H1 (cell line): Measurements from ENCODE around the gene ANGPTL2. TPM values are rescaled to one million over a fixed set of nuclear protein-coding genes. Genes with fewer than 3 reads are reported as not detected.

Source experiments
- CTCF ChIA-PET: fragments of 300-600 bp; sonication (Branson Sonifier 250); formaldehyde crosslinking; loops from one replicate; lab custom pipeline; 2021; ENCODE audit not compliant: partially characterized antibody; lab: Charles Lee
- POLR2A ChIA-PET: fragments of 300-600 bp; sonication (Branson Sonifier 250); formaldehyde crosslinking; loops from one replicate; lab custom pipeline; 2021; ENCODE audit warnings: inconsistent platforms; ENCODE audit not compliant: partially characterized antibody; lab: Charles Lee
- DNase-seq, 2 experiments: peaks; one replicate each; pipeline versions ENCODE4 v3.0.0 to v3.0.0-alpha.2; 2010 to 2022; ENCODE audit warnings: low spot score in 2 of 2, low read depth in 1 of 2, mixed read lengths in 1 of 2
- FAIRE-seq: peaks from 2 replicates; lab custom pipeline; 2011; peaks lifted over from hg19 to GRCh38; lab: Jason Lieb, UNC
- H2AFZ ChIP-seq: 2 replicates; pipeline ENCODE4 v1.8.1; 2012; ENCODE audit warnings: low read length, inconsistent platforms
- H2AK5ac ChIP-seq: 2 replicates; pipeline ENCODE4 v1.6.1; 2013; ENCODE audit warnings: low read depth, low read length
- H2BK120ac ChIP-seq: replicated peaks from 2 replicates; pipeline ENCODE3; 2013; ENCODE audit warnings: low read depth, low read length, inconsistent platforms
- H2BK12ac ChIP-seq: 2 replicates; pipeline ENCODE4 v1.6.1; 2013; ENCODE audit warnings: low read depth, low read length
- H2BK15ac ChIP-seq: 2 replicates; pipeline ENCODE4 v1.6.1; 2013; ENCODE audit warnings: low read length
- H2BK20ac ChIP-seq: 2 replicates; pipeline ENCODE4 v1.6.1; 2013; ENCODE audit warnings: low read length
- H2BK5ac ChIP-seq: 2 replicates; pipeline ENCODE4 v1.6.1; 2013; ENCODE audit warnings: low read depth, low read length
- H3K14ac ChIP-seq: 2 replicates; pipeline ENCODE4 v1.6.1; 2013; ENCODE audit warnings: inconsistent platforms; ENCODE audit not compliant: insufficient read length
- H3K18ac ChIP-seq: 2 replicates; pipeline ENCODE4 v1.6.1; 2013; ENCODE audit warnings: low read length; ENCODE audit errors: extremely low read depth
- H3K23ac ChIP-seq: 2 replicates; pipeline ENCODE4 v1.6.1; 2013; ENCODE audit warnings: inconsistent platforms; ENCODE audit not compliant: insufficient read length
- H3K23me2 ChIP-seq: 2 replicates; pipeline ENCODE4 v1.6.1; 2013; ENCODE audit warnings: low read depth, low read length
- H3K27ac ChIP-seq: 2 replicates; pipeline ENCODE4 v1.6.1; 2011; ENCODE audit warnings: low read depth, low read length, inconsistent platforms
- H3K27me3 ChIP-seq, 4 experiments: replicated peaks in 1 of 4; 1 replicate in 1 of 4; 2 replicates in 3 of 4; pipeline versions ENCODE4 v1.6.1 to v1.8.1; 2011 to 2013; ENCODE audit warnings: low read length in 3 of 4, mild to moderate bottlenecking in 3 of 4, inconsistent platforms in 2 of 4, mixed read lengths in 2 of 4, moderate library complexity in 1 of 4; ENCODE audit not compliant: control insufficient read depth in 3 of 4, insufficient read depth in 3 of 4; ENCODE audit errors: extremely low read depth in 1 of 4
- H3K36me3 ChIP-seq, 4 experiments: 2 replicates each; pipeline versions ENCODE4 v1.6.1 to v1.8.1; 2011 to 2013; ENCODE audit warnings: mild to moderate bottlenecking in 4 of 4, low read length in 3 of 4, moderate library complexity in 2 of 4, control low read depth in 1 of 4, inconsistent platforms in 1 of 4; ENCODE audit not compliant: insufficient read depth in 4 of 4, control insufficient read depth in 2 of 4
- H3K4ac ChIP-seq: replicated peaks from 2 replicates; pipeline ENCODE3; 2013; ENCODE audit warnings: low read length, low read depth, mixed read lengths, inconsistent platforms; ENCODE audit not compliant: insufficient read length
- H3K4me1 ChIP-seq, 4 experiments: replicated peaks in 1 of 4; 1 replicate in 1 of 4; 2 replicates in 3 of 4; pipeline versions ENCODE4 v1.6.1 to v1.8.1; 2011 to 2013; ENCODE audit warnings: low read length in 3 of 4, inconsistent platforms in 2 of 4, mixed read lengths in 1 of 4; ENCODE audit not compliant: insufficient read depth in 4 of 4, control insufficient read depth in 3 of 4
- H3K4me2 ChIP-seq, 2 experiments: 2 replicates each; pipeline versions ENCODE4 v1.6.1 to v1.8.1; 2011 to 2013; ENCODE audit warnings: low read depth in 2 of 2, low read length in 2 of 2, control low read depth in 1 of 2, inconsistent platforms in 1 of 2, mild to moderate bottlenecking in 1 of 2; ENCODE audit not compliant: insufficient read depth in 1 of 2
- H3K4me3 ChIP-seq, 4 experiments: fragments of 200-600, 300-600 bp in 1 of 4; sonication (generic), shearing (Covaris generic), sonication (Bioruptor Twin) in 1 of 4; 2 replicates each; pipeline versions ENCODE4 v1.5.1 to v1.8.1; 2011 to 2016; ENCODE audit warnings: low read length in 4 of 4, low read depth in 3 of 4, control low read depth in 2 of 4, inconsistent platforms in 2 of 4, mild to moderate bottlenecking in 2 of 4, mixed read lengths in 1 of 4, moderate library complexity in 1 of 4; ENCODE audit not compliant: insufficient read depth in 2 of 4; ENCODE audit errors: extremely low read depth in 1 of 4
- H3K56ac ChIP-seq: replicated peaks from 2 replicates; pipeline ENCODE3; 2013; ENCODE audit warnings: low read depth, mild to moderate bottlenecking, mixed read lengths, low read length, inconsistent platforms; ENCODE audit not compliant: insufficient read length
- H3K79me1 ChIP-seq: 2 replicates; pipeline ENCODE4 v1.6.1; 2013; ENCODE audit warnings: low read depth, low read length, control low read depth
- H3K79me2 ChIP-seq, 2 experiments: 2 replicates each; pipeline versions ENCODE4 v1.6.1 to v1.8.1; 2012 to 2013; ENCODE audit warnings: low read length in 2 of 2, mild to moderate bottlenecking in 2 of 2, inconsistent platforms in 1 of 2; ENCODE audit not compliant: insufficient read depth in 2 of 2, control insufficient read depth in 1 of 2
- H3K9ac ChIP-seq, 4 experiments: replicated peaks in 1 of 4; 1 replicate in 1 of 4; 2 replicates in 3 of 4; pipeline versions ENCODE4 v1.6.1 to v1.8.1; 2011 to 2013; ENCODE audit warnings: low read depth in 3 of 4, low read length in 3 of 4, control low read depth in 2 of 4, mild to moderate bottlenecking in 2 of 4, moderate library complexity in 2 of 4, inconsistent platforms in 1 of 4; ENCODE audit errors: extremely low read depth in 1 of 4
- H3K9me3 ChIP-seq, 2 experiments: 2 replicates each; pipeline versions ENCODE4 v1.6.1 to v1.8.1; 2012 to 2013; ENCODE audit warnings: mild to moderate bottlenecking in 2 of 2, moderate library complexity in 2 of 2, control low read depth in 1 of 2, inconsistent platforms in 1 of 2, low read depth in 1 of 2, low read length in 1 of 2, mixed read lengths in 1 of 2; ENCODE audit not compliant: insufficient read depth in 2 of 2
- H4K20me1 ChIP-seq, 2 experiments: replicated peaks in 1 of 2; 2 replicates each; pipeline versions ENCODE3 to v1.8.1; 2011 to 2013; ENCODE audit warnings: inconsistent platforms in 2 of 2, low read length in 2 of 2, mild to moderate bottlenecking in 1 of 2; ENCODE audit not compliant: insufficient read depth in 2 of 2, control insufficient read depth in 1 of 2
- H4K5ac ChIP-seq: 2 replicates; pipeline ENCODE4 v1.6.1; 2013; ENCODE audit warnings: low read length, low read depth, mixed read lengths, inconsistent platforms; ENCODE audit not compliant: insufficient read length
- H4K8ac ChIP-seq: 2 replicates; pipeline ENCODE4 v1.8.0; 2013; ENCODE audit warnings: mild to moderate bottlenecking, moderate library complexity, low read length, inconsistent platforms; ENCODE audit not compliant: insufficient read depth; ENCODE audit errors: extremely low read depth
- H4K91ac ChIP-seq: replicated peaks from 2 replicates; pipeline ENCODE3; 2013; ENCODE audit warnings: low read length, mixed read lengths, inconsistent platforms; ENCODE audit not compliant: insufficient read length
- HDAC6 ChIP-seq: IDR thresholded peaks from one replicate; pipeline ENCODE4 v1.7.1; 2012; ENCODE audit warnings: low read depth, mild to moderate bottlenecking, inconsistent platforms, low read length, moderate library complexity
- MAX ChIP-seq: IDR thresholded peaks from 2 replicates; pipeline ENCODE4 v1.6.1; 2012; ENCODE audit warnings: inconsistent platforms
- RAD21 ChIP-seq, 2 experiments: IDR thresholded peaks in 1 of 2; conservative IDR thresholded peaks in 1 of 2; 2 replicates each; pipeline ENCODE4 v1.6.1; 2011; ENCODE audit warnings: low read depth in 2 of 2, low read length in 2 of 2, improper control_type of control experiment in 1 of 2, inconsistent platforms in 1 of 2, mild to moderate bottlenecking in 1 of 2, moderate library complexity in 1 of 2
- SAP30 ChIP-seq: fragments of 300-600 bp; sonication (generic); IDR thresholded peaks from 2 replicates; pipeline ENCODE4 v1.7.1; 2012; ENCODE audit warnings: low read length, moderate library complexity, mild to moderate bottlenecking, inconsistent platforms; ENCODE audit not compliant: insufficient read depth, insufficient replicate concordance
- TAF1 ChIP-seq: IDR thresholded peaks from 2 replicates; pipeline ENCODE4 v1.6.1; 2011; ENCODE audit warnings: mild to moderate bottlenecking, low read depth, low read length
- TCF12 ChIP-seq: IDR thresholded peaks from 2 replicates; pipeline ENCODE4 v1.6.1; 2011; ENCODE audit warnings: low read depth, mild to moderate bottlenecking, low read length
- WGBS, 2 experiments: shearing (Covaris generic) in 1 of 2; methylation state at CpG; one replicate each; pipeline versions ENCODE4 v1.1.6 to v1.1.7; 2013 to 2015; ENCODE audit warnings: low lambda C conversion rate in 2 of 2, mixed read lengths in 2 of 2, inconsistent platforms in 1 of 2, low coverage in 1 of 2, missing lambda C conversion rate in 1 of 2; ENCODE audit not compliant: insufficient replicate concordance in 2 of 2, insufficient coverage in 1 of 2, insufficient read length in 1 of 2; ENCODE audit errors: extremely low coverage in 1 of 2, missing lambda C conversion rate in 1 of 2; 5-methylcytosine and 5-hydroxymethylcytosine counted together
- polyA plus RNA-seq, 7 experiments: library from polyadenylated mRNA; depleted of rRNA in 3 of 7; stranded (reverse) in 5 of 7; unstranded in 2 of 7; fragments of >200 nt in 5 of 7; fragments of 200-250 nt in 2 of 7; gene quantifications; 1 replicate in 5 of 7; 2 replicates in 1 of 7; 4 replicates in 1 of 7; pipeline versions ENCODE4 v1.2.1 to v1.2.3, GENCODE V29; 2011 to 2013; ENCODE audit warnings: missing spikeins in 2 of 7, mixed read lengths in 2 of 7
- total RNA-seq: library from RNA; stranded (reverse); fragmentation: NEBNext Ultra II Directional; extraction: Animal tissue kit (Norgen Biotek cat#: 25700); gene quantifications from 2 replicates; pipeline ENCODE4 v1.2.1, GENCODE V29; 2021

Gene ANGPTL2
- total and polyA plus RNA-seq, 2 of the 8 experiments (the other 6 are each of a cell fraction or from before 2014, with no cell fraction given): 9.0 to 10.6 TPM

GRCh38 chr9:127137640-127138360 lies 15.4 kb upstream of the ANGPTL2 start:
- peaks cover 6 to 17% (median 12%) of the 10 kb centered on the region in 4 experiments for H3K4me1 ChIP-seq
- no peaks in the 10 kb centered on the region for H3K79me2 ChIP-seq
- H3K9me3 ChIP-seq: no peaks in the 10 kb centered on the region
- no peak overlapping the region for H3K9ac ChIP-seq
- H2AFZ ChIP-seq: no peak overlapping the region
- H3K4me3 ChIP-seq: no peak overlapping the region
- H4K8ac ChIP-seq: no peak overlapping the region
- WGBS, 2 experiments: 86% methylated on average over 11 of the region's 11 CpGs; no CpG with 5 or more reads in 1 of the 2 experiments
- H3K4ac ChIP-seq: no peak overlapping the region
- H2BK15ac ChIP-seq: no peak overlapping the region
- POLR2A ChIA-PET: interaction anchor here (1.7 kb wide), 1 partner anchor 14 kb away, joined by 5 read pairs; no protein-coding TSS in a partner anchor
- no peak overlapping the region for H2BK120ac ChIP-seq
- H2BK20ac ChIP-seq: no peak overlapping the region
- no peak overlapping the region for H2AK5ac ChIP-seq
- H3K79me1 ChIP-seq: no peaks in the 10 kb centered on the region
- H2BK12ac ChIP-seq: no peak overlapping the region
- CTCF ChIA-PET: interaction anchor here (0.7 to 2.0 kb wide), 13 partner anchors 8 to 221 kb away, joined by 3 to 9 read pairs (median 4); no protein-coding TSS in a partner anchor
- H3K27me3 ChIP-seq: no peaks in the 10 kb centered on the region
- no peak for DNase-seq
- H3K4me2 ChIP-seq: no peak overlapping the region
- H3K23me2 ChIP-seq: no peaks in the 10 kb centered on the region
- no peak overlapping the region for H4K91ac ChIP-seq
- H2BK5ac ChIP-seq: no peak overlapping the region; the same call in 1 of the 2 replicates
- no peaks in the 10 kb centered on the region for H3K36me3 ChIP-seq
- peaks cover 0 to 2% of the 10 kb centered on the region in 2 experiments for H4K20me1 ChIP-seq
- no peak overlapping the region for H3K18ac ChIP-seq
- H3K56ac ChIP-seq: no peak overlapping the region
- no peak for FAIRE-seq
- no peak overlapping the region for H3K27ac ChIP-seq
- H3K14ac ChIP-seq: no peak overlapping the region
- no peak overlapping the region for H3K23ac ChIP-seq
- no peak overlapping the region for H4K5ac ChIP-seq
- TF ChIP-seq MAX: no peak
- TF ChIP-seq SAP30: no peak
- TF ChIP-seq TAF1: no peak
- no peak for TF ChIP-seq HDAC6
- TF ChIP-seq RAD21 (IDR thresholded peaks at IDR 0.05 in 1 of 2, conservative IDR thresholded peaks at IDR 0.05 in 1 of 2; ENCODE audit: low read depth in 2 of 2, low read length in 2 of 2): no peak
- no peak for TF ChIP-seq TCF12
